Keratinocyte (primary cell): ENCODE results near the gene PKP4. TPM values are rescaled to one million over a fixed set of nuclear protein-coding genes. Genes with fewer than 3 reads are reported as not detected.

ENCODE experiments used
- DNase-seq: peaks from one replicate; pipeline ENCODE4 v3.0.0-alpha.2; 2011; ENCODE audit warnings: low read depth, missing footprints, low spot score
- FAIRE-seq: peaks from 2 replicates; lab custom pipeline; 2011; peaks lifted over from hg19 to GRCh38; lab: Jason Lieb, UNC
- H2AFZ ChIP-seq: 2 replicates; pipeline ENCODE4 v1.6.0; 2012; ENCODE audit warnings: low read length, control low read depth, inconsistent platforms; ENCODE audit not compliant: control insufficient read depth
- H3K27ac ChIP-seq: 2 replicates; pipeline ENCODE4 v1.5.1; 2011; ENCODE audit warnings: low read length; ENCODE audit not compliant: control insufficient read depth, insufficient read depth
- H3K27me3 ChIP-seq: 3 replicates; pipeline ENCODE4 v1.6.0; 2011; ENCODE audit warnings: low read length; ENCODE audit not compliant: control insufficient read depth, insufficient read depth; ENCODE audit errors: extremely low read depth
- H3K36me3 ChIP-seq, 2 experiments: 2 replicates in 1 of 2; 3 replicates in 1 of 2; pipeline ENCODE4 v1.5.1; 2011; ENCODE audit warnings: low read length in 2 of 2, mild to moderate bottlenecking in 1 of 2; ENCODE audit not compliant: control insufficient read depth in 2 of 2, insufficient read depth in 2 of 2; ENCODE audit errors: extremely low read depth in 1 of 2
- H3K4me1 ChIP-seq: 3 replicates; pipeline ENCODE4 v1.5.1; 2011; ENCODE audit warnings: low read length; ENCODE audit not compliant: control insufficient read depth, insufficient read depth; ENCODE audit errors: extremely low read depth
- H3K4me2 ChIP-seq: 3 replicates; pipeline ENCODE4 v1.6.0; 2011; ENCODE audit warnings: low read depth, low read length; ENCODE audit not compliant: control insufficient read depth, insufficient read depth; ENCODE audit errors: extremely low read depth
- H3K4me3 ChIP-seq, 3 experiments: fragments of 200-600 bp in 1 of 3; sonication (generic) in 1 of 3; 2 replicates in 2 of 3; 3 replicates in 1 of 3; pipeline ENCODE4 v1.5.1; 2011 to 2016; ENCODE audit warnings: low read length in 3 of 3, mild to moderate bottlenecking in 3 of 3, control low read depth in 2 of 3, inconsistent platforms in 1 of 3, low read depth in 1 of 3, mixed read lengths in 1 of 3, mixed run types in 1 of 3, moderate library complexity in 1 of 3; ENCODE audit not compliant: control insufficient read depth in 2 of 3, insufficient read depth in 2 of 3; ENCODE audit errors: extremely low read depth in 1 of 3
- H3K79me2 ChIP-seq: 2 replicates; pipeline ENCODE4 v1.6.0; 2012; ENCODE audit warnings: low read length; ENCODE audit not compliant: control insufficient read depth, insufficient read depth
- H3K9ac ChIP-seq: 3 replicates; pipeline ENCODE4 v1.6.0; 2011; ENCODE audit warnings: low read length; ENCODE audit not compliant: control insufficient read depth, insufficient read depth; ENCODE audit errors: extremely low read depth
- H3K9me1 ChIP-seq: 3 replicates; pipeline ENCODE4 v1.6.0; 2011; ENCODE audit warnings: low read length; ENCODE audit not compliant: control insufficient read depth, insufficient read depth; ENCODE audit errors: extremely low read depth
- H3K9me3 ChIP-seq: 2 replicates; pipeline ENCODE4 v1.5.1; 2012; ENCODE audit warnings: low read depth, low read length; ENCODE audit not compliant: control insufficient read depth
- H4K20me1 ChIP-seq: 3 replicates; pipeline ENCODE4 v1.6.0; 2011; ENCODE audit warnings: low read length; ENCODE audit not compliant: control insufficient read depth, insufficient read depth; ENCODE audit errors: extremely low read depth
- EZH2 ChIP-seq: IDR thresholded peaks from one replicate; pipeline ENCODE4 v1.6.1; 2012; ENCODE audit warnings: inconsistent platforms, mild to moderate bottlenecking, low read length, moderate library complexity
- dilution Hi-C: fragments of 300-500 bp; cut with MboI; formaldehyde crosslinking; loops from one replicate; pipeline ENCODE4 v1.7.0; 2020; ENCODE audit warnings: low sequenced_read_pairs; ENCODE audit not compliant: extremely low pct_ligation_motif_present
- polyA plus RNA-seq, 5 experiments: library from polyadenylated mRNA; depleted of rRNA in 3 of 5; stranded (reverse) in 3 of 5; stranded (forward) in 1 of 5; unstranded in 1 of 5; fragments of >200 nt; gene quantifications; 1 replicate in 1 of 5; 2 replicates in 3 of 5; 3 replicates in 1 of 5; pipeline versions ENCODE4 v1.2.1 to v1.2.3, GENCODE V29; 2011 to 2012; ENCODE audit warnings: missing spikeins in 2 of 5, low read depth in 1 of 5, low replicate concordance in 1 of 5
- TF ChIP-seq, protein P1 (sequence below), 3 experiments: IDR thresholded peaks in 1 of 3; conservative IDR thresholded peaks in 1 of 3; optimal IDR thresholded peaks in 1 of 3; 2 replicates in 2 of 3; 3 replicates in 1 of 3; pipeline versions ENCODE3 to v1.5.1; 2011; ENCODE audit warnings: low read length in 3 of 3, mild to moderate bottlenecking in 3 of 3, moderate library complexity in 2 of 3, control low read depth in 1 of 3, inconsistent platforms in 1 of 3; ENCODE audit not compliant: insufficient read depth in 2 of 3; ENCODE audit errors: extremely low read depth in 1 of 3

Gene PKP4
- polyA plus RNA-seq, 1 donor (not counting 4 experiments of a cell fraction or from before 2014, with no cell fraction given): 43.8 TPM

DNA sequence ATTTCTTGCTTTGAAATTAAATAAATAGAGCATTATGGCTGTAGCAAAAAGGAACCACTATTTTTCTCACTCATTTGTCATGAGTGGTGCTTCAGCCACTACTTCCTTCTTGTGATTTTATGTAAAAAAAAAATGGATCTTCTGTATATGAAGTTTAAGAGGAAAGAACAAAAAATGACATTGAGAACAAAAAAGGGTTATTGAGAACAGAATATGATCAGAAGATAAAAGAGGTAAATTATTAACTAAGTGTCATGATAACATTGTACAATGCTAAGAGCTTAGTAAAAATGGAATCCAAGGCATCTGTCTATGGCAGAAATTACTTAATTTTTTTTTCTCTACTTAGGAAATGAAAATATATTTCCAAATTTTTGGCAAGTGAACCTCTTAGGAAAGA is 103.5 kb downstream of the PKP4 start:
- no peaks in the 10 kb centered on the region for H3K9me3 ChIP-seq
- TF ChIP-seq EZH2: no peak
- TF ChIP-seq, protein P1, sequence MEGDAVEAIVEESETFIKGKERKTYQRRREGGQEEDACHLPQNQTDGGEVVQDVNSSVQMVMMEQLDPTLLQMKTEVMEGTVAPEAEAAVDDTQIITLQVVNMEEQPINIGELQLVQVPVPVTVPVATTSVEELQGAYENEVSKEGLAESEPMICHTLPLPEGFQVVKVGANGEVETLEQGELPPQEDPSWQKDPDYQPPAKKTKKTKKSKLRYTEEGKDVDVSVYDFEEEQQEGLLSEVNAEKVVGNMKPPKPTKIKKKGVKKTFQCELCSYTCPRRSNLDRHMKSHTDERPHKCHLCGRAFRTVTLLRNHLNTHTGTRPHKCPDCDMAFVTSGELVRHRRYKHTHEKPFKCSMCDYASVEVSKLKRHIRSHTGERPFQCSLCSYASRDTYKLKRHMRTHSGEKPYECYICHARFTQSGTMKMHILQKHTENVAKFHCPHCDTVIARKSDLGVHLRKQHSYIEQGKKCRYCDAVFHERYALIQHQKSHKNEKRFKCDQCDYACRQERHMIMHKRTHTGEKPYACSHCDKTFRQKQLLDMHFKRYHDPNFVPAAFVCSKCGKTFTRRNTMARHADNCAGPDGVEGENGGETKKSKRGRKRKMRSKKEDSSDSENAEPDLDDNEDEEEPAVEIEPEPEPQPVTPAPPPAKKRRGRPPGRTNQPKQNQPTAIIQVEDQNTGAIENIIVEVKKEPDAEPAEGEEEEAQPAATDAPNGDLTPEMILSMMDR (optimal IDR thresholded peaks at IDR 0.05 in 1 of 3, IDR thresholded peaks at IDR 0.05 in 1 of 3, conservative IDR thresholded peaks at IDR 0.05 in 1 of 3; ENCODE audit: extremely low read depth in 1 of 3, insufficient read depth in 2 of 3, low read length in 3 of 3): no peak
- no peaks in the 10 kb centered on the region for H3K4me1 ChIP-seq
- H3K36me3 ChIP-seq: no peaks in the 10 kb centered on the region
- no peak overlapping the region for H3K4me2 ChIP-seq
- H3K79me2 ChIP-seq: no peaks in the 10 kb centered on the region
- no peak overlapping the region for H2AFZ ChIP-seq
- DNase-seq (no peak), FAIRE-seq (no peak)
- H3K4me3 ChIP-seq: no peak overlapping the region
- H3K27me3 ChIP-seq: no peaks in the 10 kb centered on the region
- dilution Hi-C loops: no loop called here
- no peak overlapping the region for H3K27ac ChIP-seq
- no peak overlapping the region for H3K9ac ChIP-seq
- H4K20me1 ChIP-seq: no peaks in the 10 kb centered on the region
- no peaks in the 10 kb centered on the region for H3K9me1 ChIP-seq

DNA sequence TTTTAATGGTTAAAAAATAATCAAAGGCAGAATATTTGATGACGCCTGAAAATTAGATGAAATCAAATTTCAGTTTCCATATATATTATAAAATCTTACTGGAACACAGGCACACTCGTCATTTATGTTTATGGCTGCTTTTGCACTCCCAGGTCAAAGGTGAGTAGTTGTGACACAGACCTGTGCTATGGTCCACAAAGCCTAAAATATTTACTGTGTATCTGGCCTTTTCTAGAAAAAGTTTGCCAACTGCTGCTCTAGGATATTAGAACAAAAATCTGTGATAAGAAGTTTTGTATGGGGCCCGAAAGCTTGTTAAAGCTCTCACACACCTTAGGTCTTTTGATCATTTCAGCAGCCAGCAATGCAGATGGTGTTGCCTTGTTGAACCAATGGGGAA is 104.3 kb downstream of the PKP4 start:
- no peaks in the 10 kb centered on the region for H3K9me1 ChIP-seq
- H3K4me1 ChIP-seq: no peaks in the 10 kb centered on the region
- no peaks in the 10 kb centered on the region for H3K9me3 ChIP-seq
- H3K27ac ChIP-seq: no peak overlapping the region
- dilution Hi-C loops: no loop called here
- peaks cover 0 to 2% of the 10 kb centered on the region in 2 experiments for H3K36me3 ChIP-seq
- DNase-seq: no peak
- no peaks in the 10 kb centered on the region for H3K79me2 ChIP-seq
- no peak for FAIRE-seq
- H2AFZ ChIP-seq: no peak overlapping the region
- no peaks in the 10 kb centered on the region for H4K20me1 ChIP-seq
- H3K27me3 ChIP-seq: no peaks in the 10 kb centered on the region
- H3K9ac ChIP-seq: no peak overlapping the region
- no peak overlapping the region for H3K4me3 ChIP-seq
- no peak overlapping the region for H3K4me2 ChIP-seq
- TF ChIP-seq, protein P1 (optimal IDR thresholded peaks at IDR 0.05 in 1 of 3, IDR thresholded peaks at IDR 0.05 in 1 of 3, conservative IDR thresholded peaks at IDR 0.05 in 1 of 3; ENCODE audit: extremely low read depth in 1 of 3, insufficient read depth in 2 of 3, low read length in 3 of 3): no peak
- TF ChIP-seq EZH2: no peak
